ENCODE data around the gene VEPH1.

Gene VEPH1

DNA sequence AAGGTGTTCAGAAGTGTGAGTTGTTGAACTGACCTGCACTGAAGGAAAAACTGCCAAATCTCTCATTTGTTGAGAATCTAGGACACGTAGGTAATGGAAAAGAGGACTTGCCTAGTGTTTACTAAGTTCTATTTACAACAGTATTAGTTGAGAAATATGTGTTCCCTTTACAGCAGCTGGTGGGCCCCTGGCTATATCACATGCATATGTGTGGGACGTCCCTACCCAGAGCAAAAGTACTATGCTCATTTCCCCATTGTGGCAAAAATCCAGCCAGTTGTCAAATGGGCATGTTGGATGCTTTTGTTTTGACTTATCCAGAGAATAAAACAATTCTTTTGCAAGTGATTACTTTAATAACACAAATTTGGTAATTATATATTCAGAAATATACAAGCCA is 179.9 kb downstream of the VEPH1 start:
- Histone ChIP-seq H3K4me3 (ENCODE audit: low read depth, low read length) (no peak overlapping the region), H3K36me3 (no peaks in the 10 kb centered on the region), H3K27ac (no peak overlapping the region), H3K9me3 (ENCODE audit: severe bottlenecking) (no peaks in the 10 kb centered on the region), H3K27me3 (ENCODE audit: insufficient read depth, low read depth, severe bottlenecking) (peaks cover 4% of the 10 kb centered on the region)
- TF ChIP-seq, protein P1, sequence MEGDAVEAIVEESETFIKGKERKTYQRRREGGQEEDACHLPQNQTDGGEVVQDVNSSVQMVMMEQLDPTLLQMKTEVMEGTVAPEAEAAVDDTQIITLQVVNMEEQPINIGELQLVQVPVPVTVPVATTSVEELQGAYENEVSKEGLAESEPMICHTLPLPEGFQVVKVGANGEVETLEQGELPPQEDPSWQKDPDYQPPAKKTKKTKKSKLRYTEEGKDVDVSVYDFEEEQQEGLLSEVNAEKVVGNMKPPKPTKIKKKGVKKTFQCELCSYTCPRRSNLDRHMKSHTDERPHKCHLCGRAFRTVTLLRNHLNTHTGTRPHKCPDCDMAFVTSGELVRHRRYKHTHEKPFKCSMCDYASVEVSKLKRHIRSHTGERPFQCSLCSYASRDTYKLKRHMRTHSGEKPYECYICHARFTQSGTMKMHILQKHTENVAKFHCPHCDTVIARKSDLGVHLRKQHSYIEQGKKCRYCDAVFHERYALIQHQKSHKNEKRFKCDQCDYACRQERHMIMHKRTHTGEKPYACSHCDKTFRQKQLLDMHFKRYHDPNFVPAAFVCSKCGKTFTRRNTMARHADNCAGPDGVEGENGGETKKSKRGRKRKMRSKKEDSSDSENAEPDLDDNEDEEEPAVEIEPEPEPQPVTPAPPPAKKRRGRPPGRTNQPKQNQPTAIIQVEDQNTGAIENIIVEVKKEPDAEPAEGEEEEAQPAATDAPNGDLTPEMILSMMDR (IDR thresholded peaks at IDR 0.05; ENCODE audit: low read depth, low read length) = no peak
- no peak for DNase-seq

DNA sequence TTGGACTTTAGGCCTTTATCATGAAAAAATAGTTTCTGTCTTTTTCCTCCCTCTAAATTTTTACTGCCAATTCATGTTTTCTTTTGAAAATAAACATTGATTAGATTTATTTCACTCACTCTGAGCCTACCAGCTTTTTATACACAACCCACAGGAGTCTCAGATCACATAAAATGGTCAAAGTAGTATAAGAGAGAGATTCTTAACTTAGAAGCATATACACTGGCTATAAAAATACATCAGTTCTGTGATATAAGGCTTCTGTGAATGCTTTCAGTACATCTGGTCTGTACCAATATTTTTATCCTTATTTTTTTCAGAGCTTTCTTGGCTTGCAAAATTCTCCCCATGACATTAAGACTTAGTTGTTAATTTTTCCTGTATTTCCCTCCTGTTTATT is 183.5 kb downstream of the VEPH1 start:
- no peak overlapping the region for H3K4me3 ChIP-seq (ENCODE audit: low read depth, low read length)
- TF ChIP-seq, protein P1 (IDR thresholded peaks at IDR 0.05; ENCODE audit: low read depth, low read length) = no peak
- no peaks in the 10 kb centered on the region for H3K9me3 ChIP-seq (ENCODE audit: severe bottlenecking)
- no peak for DNase-seq
- H3K27ac ChIP-seq = no peak overlapping the region
- no peaks in the 10 kb centered on the region for H3K36me3 ChIP-seq
- H3K27me3 ChIP-seq (ENCODE audit: insufficient read depth, low read depth, severe bottlenecking) = peaks cover 4% of the 10 kb centered on the region

DNA sequence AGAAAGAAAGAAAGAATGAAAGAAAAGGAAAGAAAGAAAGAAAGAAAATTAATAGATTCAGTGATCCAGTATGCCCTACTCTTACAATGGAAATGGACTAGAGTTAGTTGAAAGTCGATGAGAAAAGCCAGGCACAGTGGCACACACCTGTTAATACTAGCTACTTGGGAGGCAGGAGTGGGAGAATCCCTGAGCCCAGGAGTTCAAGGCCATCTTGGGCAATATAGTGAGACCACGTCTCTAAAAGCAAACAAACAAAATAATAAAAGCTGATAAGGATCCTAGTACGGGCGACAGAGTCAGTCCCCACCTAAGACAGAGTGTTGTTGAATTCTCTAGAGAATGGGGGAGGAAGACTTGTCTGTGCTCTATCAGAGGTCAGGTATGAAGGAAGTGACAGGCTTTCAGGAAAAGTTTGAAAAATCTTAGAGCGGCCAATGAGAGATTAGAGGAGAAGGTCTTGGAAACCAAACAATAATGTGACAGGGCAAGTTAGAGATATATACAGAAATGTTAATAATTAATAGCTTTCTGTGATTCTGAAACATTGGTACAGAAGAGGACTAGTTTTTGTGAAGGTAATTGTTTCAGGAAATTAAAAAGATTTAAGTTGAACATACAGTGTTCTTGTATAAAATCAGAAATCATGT is 184.5 kb downstream of the VEPH1 start:
- DNase-seq = no peak
- H3K36me3 ChIP-seq = no peaks in the 10 kb centered on the region
- TF ChIP-seq, protein P1 (IDR thresholded peaks at IDR 0.05; ENCODE audit: low read depth, low read length) = no peak

DNA sequence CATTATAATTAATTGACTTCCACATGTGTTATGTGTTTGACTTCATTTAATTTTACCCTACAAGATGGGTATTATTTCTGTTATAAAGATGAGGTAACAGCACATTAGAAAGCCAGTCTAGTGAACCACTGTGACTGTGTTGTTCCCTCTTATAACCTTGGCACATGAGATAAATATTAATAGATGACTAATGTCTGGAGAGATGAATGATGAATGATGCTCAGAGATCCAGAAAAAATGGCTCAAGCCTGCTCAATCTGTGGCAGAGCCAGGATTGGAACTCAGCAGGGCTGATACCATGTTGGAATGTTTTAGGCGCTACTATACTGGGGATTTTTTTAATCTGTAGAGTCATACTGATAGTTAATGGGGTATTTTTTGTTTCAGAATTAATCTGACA is 185.3 kb downstream of the VEPH1 start:
- Histone ChIP-seq H3K27me3 (ENCODE audit: insufficient read depth, low read depth, severe bottlenecking) (peaks cover 4% of the 10 kb centered on the region), H3K27ac (no peak overlapping the region), H3K9me3 (ENCODE audit: severe bottlenecking) (no peaks in the 10 kb centered on the region), H3K36me3 (no peaks in the 10 kb centered on the region), H3K4me3 (ENCODE audit: low read depth, low read length) (no peak overlapping the region)
- TF ChIP-seq, protein P1 (IDR thresholded peaks at IDR 0.05; ENCODE audit: low read depth, low read length) = no peak
- DNase-seq = no peak

More for the DNA sequence above, 184.5 kb downstream of the VEPH1 start:
- no peak overlapping the region for H3K27ac ChIP-seq
- H3K4me3 ChIP-seq (ENCODE audit: low read depth, low read length) = no peak overlapping the region
- peaks cover 4% of the 10 kb centered on the region for H3K27me3 ChIP-seq (ENCODE audit: insufficient read depth, low read depth, severe bottlenecking)
- H3K9me3 ChIP-seq (ENCODE audit: severe bottlenecking) = no peaks in the 10 kb centered on the region

DNA sequence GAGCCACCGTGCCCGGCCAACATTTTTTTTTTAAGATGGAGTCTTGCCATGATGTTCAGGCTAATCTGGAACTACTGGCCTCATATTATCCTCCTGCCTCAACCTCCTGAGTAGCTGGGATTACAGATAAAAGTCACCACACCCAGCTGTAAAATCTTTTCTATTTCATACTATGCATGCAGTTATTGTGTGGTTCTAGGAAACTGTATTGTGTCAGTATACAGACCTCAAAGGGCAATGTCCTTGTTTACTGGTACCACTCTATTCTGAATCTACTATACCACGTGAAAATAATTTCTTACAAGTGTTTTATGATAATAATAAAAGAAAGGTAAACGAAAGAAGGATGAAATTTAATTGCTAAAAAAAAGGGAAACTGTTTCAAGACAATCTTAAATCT is 190.0 kb downstream of the VEPH1 start:
- DNase-seq = no peak
- no peak overlapping the region for H3K4me3 ChIP-seq (ENCODE audit: low read depth, low read length)
- H3K27ac ChIP-seq = no peak overlapping the region
- H3K27me3 ChIP-seq (ENCODE audit: insufficient read depth, low read depth, severe bottlenecking) = no peaks in the 10 kb centered on the region
- H3K9me3 ChIP-seq (ENCODE audit: severe bottlenecking) = no peaks in the 10 kb centered on the region
- H3K36me3 ChIP-seq = no peaks in the 10 kb centered on the region
- TF ChIP-seq, protein P1 (IDR thresholded peaks at IDR 0.05; ENCODE audit: low read depth, low read length) = no peak

DNA sequence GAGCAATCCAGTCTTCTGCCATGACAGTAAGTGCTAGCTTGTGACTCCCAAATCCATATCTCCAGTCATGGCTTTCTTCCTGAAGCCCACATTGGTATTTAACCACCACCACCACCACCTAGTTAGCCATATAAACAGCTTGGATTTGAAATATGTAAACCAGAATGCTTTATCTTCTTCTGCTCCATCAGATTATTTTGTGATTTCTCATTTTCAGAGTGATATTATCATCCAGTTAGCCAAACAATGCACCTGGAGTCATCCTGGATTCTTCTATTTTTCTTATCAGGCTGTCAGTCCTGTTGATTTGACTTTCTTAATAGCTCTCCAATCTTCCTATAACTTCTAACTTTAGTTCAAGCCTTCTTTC is 190.9 kb downstream of the VEPH1 start:
- Histone ChIP-seq H3K27me3 (ENCODE audit: insufficient read depth, low read depth, severe bottlenecking) (no peaks in the 10 kb centered on the region), H3K4me3 (ENCODE audit: low read depth, low read length) (no peak overlapping the region), H3K27ac (no peak overlapping the region), H3K9me3 (ENCODE audit: severe bottlenecking) (no peaks in the 10 kb centered on the region), H3K36me3 (no peaks in the 10 kb centered on the region)
- no peak for DNase-seq
- TF ChIP-seq, protein P1 (IDR thresholded peaks at IDR 0.05; ENCODE audit: low read depth, low read length) = no peak
